Activated CD4-positive, CD25-positive, alpha-beta regulatory T cell treated with anti-CD3 and anti-CD28 coated beads, Interleukin-2, amount 50 U/mL, for 24 hours (primary cell): Measurements from ENCODE around the gene SON.
"Not testable (repeated sequence)": the region's sequence is repeated elsewhere in the genome, so short reads cannot be mapped to it uniquely, and the experiment has no call there.

Experiments used
- ATAC-seq, 2 donors: fragments of 150-1000 bp; cut with Tn5 transposase; one replicate each; pipeline ENCODE4 v1.10.0; 2021; ENCODE audit warnings: mild to moderate bottlenecking in 1 of 2, moderate library complexity in 1 of 2

SON gene, protein sequence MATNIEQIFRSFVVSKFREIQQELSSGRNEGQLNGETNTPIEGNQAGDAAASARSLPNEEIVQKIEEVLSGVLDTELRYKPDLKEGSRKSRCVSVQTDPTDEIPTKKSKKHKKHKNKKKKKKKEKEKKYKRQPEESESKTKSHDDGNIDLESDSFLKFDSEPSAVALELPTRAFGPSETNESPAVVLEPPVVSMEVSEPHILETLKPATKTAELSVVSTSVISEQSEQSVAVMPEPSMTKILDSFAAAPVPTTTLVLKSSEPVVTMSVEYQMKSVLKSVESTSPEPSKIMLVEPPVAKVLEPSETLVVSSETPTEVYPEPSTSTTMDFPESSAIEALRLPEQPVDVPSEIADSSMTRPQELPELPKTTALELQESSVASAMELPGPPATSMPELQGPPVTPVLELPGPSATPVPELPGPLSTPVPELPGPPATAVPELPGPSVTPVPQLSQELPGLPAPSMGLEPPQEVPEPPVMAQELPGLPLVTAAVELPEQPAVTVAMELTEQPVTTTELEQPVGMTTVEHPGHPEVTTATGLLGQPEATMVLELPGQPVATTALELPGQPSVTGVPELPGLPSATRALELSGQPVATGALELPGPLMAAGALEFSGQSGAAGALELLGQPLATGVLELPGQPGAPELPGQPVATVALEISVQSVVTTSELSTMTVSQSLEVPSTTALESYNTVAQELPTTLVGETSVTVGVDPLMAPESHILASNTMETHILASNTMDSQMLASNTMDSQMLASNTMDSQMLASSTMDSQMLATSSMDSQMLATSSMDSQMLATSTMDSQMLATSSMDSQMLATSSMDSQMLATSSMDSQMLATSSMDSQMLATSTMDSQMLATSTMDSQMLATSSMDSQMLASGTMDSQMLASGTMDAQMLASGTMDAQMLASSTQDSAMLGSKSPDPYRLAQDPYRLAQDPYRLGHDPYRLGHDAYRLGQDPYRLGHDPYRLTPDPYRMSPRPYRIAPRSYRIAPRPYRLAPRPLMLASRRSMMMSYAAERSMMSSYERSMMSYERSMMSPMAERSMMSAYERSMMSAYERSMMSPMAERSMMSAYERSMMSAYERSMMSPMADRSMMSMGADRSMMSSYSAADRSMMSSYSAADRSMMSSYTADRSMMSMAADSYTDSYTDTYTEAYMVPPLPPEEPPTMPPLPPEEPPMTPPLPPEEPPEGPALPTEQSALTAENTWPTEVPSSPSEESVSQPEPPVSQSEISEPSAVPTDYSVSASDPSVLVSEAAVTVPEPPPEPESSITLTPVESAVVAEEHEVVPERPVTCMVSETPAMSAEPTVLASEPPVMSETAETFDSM (N-terminal part only)

GRCh38 chr21:33542640-33543504 lies at the start of gene SON:
SON (plus strand) TSS chr21:33543038; CDS start chr21:33543093, 55 bp downstream.
- peak; percentile 94 to 97 for ATAC-seq

DNA sequence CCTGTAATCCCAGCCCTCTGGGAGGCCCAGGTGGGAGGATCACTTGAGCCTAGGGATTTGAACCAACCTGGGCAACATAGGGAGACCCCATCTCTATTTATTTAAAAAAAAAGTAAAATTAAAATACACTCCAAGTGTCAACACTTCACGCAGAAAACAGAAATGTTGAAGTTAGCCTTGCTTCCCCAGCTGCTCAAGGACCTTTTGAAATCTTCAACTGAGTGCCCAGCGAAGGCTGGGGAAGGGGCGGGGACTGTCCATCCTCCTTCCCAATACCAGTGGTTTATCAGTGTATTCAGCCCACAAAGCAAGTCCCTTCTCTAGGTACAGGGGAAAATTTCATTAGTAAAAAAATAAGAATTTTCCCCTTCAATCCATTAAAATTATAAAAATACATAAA lies 49.1 kb upstream of the SON start:
- no peak for ATAC-seq

GRCh38 chr21:33495743-33496142 lies 47.1 kb upstream of the SON start:
- no peak for ATAC-seq

DNA sequence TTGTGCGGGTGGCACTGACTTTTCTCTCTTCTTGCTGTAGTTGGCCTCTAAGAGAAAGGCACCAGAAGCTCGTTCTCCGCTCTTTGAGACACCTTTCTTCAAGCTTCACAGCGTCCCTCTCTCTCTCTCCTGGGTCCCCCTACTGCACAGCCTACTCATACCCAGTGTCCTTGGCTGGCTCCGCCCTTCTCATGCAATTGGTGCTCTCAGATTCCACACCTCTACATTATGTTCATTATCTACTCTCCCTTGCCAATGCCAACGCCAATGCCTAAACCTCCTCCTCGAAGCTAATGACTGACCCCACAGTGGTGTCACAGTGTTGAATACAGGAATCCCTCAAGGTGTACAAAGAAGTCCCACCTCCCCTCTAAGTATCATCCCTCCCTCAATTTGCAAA lies 46.5 kb upstream of the SON start:
- no peak for ATAC-seq

DNA sequence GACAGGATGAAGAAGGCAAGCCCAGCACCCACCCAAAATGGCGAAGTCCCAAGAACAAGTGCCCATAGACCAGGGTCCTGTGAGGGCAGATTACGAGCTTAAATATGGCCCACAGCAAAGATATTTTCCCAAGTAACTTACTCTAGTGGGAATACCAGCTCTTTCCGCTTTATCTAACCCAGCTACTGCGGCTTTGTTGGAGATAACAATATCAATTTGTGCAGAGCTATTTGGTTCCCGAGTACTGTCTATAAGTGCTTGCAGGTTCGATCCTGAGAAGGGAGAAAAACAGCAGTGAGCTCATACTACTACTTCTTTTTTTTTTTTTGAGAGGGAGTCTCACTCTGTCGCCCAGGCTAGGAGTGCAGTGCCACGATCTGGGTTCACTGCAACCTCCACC lies 37.0 kb upstream of the SON start:
- ATAC-seq: no peak

DNA sequence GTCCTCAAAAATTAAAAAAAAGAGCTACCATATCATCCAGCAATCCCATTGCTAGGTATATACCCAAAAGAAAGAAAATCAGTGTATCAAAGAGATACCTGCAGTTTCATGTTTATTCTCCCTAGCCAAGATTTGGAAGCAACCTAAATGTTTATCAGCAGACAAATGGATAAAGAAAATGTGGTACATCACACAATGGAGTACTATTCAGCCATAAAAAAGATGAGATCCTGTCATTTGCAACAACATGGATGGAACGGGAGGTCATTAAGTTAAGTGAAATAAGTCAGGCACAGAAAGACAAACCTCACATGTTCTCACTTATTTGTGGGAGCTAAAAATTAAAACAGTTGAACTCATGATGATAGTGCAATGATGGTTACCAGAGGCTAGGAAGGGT lies 35.8 kb upstream of the SON start:
- not testable (repeated sequence) for ATAC-seq

DNA sequence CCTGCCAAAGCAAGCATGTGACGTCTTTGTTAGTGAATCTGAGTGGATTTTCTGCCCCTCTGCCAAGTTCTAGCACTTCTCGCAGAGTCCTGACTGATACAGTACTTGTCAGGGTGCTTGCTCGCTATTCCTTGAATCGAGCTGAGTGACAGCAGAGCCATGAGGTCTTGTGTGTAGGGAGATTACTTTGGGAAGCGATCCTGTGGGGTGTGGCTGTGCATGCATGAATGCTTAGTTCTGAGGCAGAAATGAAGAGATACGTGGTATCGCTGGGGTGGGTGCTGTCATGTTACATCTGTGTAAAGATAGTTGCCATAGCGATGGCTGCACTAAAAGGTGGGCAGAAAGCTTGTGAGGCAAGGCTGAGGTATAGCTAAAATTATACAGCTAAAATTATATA lies 32.0 kb upstream of the SON start:
- no peak for ATAC-seq

GRCh38 chr21:33511639-33512038 lies 31.2 kb upstream of the SON start:
- ATAC-seq: no peak

- ATAC-seq: no peak
Measured at GRCh38 chr21:33512481-33512880, 30.4 kb upstream of the SON start.

DNA sequence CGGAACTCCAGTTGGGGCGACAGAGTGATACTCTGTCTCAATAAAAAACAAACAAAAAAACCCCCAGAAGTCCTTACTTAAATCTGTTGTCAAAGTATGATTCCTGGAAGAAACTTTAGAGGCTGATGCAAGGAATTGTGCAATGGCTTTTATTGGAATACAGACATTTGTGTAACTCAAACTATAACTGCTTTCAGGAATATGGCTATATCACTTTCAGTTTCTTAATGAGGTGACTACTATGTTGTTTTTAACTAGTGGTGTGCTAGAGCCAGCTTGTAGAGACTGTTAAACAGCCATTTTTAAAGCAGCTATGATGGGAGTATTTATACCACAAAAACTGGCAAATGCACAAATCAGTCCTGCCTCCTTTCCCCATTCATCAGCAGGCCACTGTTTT lies 28.6 kb upstream of the SON start:
- ATAC-seq: peak; percentile 38 to 53

GRCh38 chr21:33518899-33519298 lies 23.9 kb upstream of the SON start:
- ATAC-seq: no peak

- no peak for ATAC-seq
Measured at GRCh38 chr21:33522297-33522952, 20.4 kb upstream of the SON start.

- ATAC-seq: no peak
Measured at GRCh38 chr21:33522953-33523349, 19.9 kb upstream of the SON start.

- no peak for ATAC-seq
Measured at GRCh38 chr21:33531007-33531406, 11.8 kb upstream of the SON start.

- ATAC-seq: no peak
Measured at GRCh38 chr21:33537212-33537611, 5.6 kb upstream of the SON start.

DNA sequence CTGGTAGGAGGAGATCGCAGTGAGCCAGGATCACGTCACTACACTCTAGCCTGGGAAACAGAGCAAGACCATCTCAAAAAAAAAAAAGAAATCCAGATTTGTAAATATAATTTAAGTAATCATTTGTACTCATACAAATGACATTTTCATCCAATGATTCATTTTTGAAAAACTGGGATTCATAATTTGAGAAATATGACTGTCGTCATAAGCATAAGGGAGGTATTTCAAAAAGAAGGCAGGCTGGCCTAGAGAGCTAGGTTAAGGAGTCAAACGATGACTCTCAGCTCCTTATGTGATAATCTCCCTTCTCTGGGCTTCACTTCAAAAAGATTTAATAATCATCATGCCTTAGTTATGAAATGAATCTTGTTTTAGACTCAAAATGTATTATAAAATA lies 3.2 kb upstream of the SON start:
- ATAC-seq: no peak

DNA sequence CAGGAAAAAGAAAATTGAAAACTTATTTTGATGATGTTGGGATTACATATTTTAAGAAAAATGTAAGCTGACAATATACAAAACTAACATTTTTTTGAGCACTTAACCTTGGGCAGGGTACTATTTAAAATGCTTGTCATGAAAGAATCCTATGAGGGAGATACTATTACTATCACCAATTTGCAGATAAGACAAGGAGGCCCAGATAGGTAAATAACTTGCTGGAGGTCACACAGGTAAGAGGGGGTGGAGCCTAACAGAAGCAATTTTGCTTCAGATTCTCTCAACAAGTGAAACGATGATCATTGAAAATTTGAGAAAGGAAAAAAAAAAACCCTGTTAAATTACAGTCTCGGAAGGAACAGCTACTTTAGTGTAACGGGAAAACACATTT lies 2.1 kb upstream of the SON start:
- no peak for ATAC-seq

DNA sequence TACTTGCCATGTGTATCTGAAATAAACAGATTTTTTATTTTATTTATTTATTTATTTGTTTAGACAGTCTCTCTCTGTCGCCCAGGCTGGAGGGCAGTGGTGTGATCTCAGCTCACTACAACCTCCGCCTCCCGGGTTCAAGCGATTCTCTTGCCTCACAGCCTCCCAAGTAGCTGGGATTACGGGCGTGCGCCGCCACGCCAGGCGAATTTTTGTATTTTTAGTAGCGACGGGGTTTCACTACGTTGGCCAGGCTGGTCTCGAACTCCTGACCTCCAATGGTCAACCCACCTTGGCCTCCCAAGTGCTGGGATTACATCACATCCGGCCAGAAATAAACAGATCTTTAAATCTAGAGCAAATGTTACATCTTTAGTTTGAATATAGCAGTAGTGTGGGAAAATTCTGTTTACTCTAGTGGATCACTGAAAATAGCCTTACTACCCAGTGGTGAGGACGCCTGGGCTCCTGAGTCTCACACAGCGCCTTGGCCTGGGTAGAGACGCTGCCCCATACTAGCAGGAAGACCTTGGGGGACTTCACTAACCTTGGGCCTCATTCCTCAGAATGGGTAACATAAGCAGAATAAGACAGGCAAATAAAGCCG lies 1.6 kb upstream of the SON start:
- ATAC-seq: no peak

DNA sequence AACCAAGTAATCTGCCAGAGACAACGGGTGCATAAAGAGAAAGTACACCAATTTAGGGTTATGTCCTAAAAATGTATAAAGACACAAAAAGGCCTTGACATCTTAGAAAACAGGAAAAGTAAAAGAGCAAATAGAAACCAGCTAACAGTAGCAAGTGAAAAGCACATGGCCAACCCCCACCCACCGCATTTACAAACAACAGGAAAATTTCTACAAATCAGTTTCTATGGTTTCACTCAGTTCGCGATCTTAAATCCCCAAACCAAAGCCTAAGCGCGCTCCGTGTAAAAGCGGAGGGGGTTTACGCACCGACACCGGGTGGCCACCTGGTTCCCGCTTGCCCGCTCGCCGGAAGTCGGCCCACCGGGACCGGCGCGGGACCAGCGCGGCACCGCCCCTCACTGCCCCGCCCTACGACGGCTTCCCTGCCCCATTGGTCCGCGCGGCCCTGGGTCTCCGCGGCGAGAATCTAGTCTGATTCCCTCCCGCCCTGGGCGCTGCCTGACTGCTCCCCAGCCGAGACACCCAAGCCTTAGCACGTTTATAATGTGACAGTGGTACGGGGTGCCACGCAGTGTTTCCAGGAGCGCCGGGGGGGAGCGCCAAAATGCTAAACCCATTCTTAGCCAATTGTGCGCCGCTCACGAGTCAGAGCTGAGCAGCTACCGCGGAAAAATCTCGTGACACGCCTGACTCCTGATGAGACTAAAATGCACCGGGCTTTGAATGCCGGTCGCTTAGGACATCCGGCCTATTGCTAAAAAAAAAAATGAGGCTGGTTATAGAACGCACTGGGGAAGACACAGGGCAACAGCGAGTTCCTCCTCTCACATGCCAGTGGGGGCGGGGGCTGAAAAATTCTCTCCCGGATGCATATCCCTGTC lies 840 bp upstream of the SON start, which contains the start of gene GART:
Gene GART, minus strand, starts transcription at position 362 of the 884 bp plus-strand sequence. CDS start 2,802 bp downstream, outside the sequence.
- peak; percentile 62 to 68 for ATAC-seq
